Upper lobe of right lung (tissue), 1 donor: Measurements from ENCODE around the gene BTN1A1. TPM values are rescaled to one million over a fixed set of nuclear protein-coding genes. Genes with fewer than 3 reads are reported as not detected.

Source experiments
- ATAC-seq: fragments of 200-7000 bp; cut with Tn5 transposase; one replicate; pipeline ENCODE4 v1.9.1; 2020; ENCODE audit warnings: mild to moderate bottlenecking, moderate library complexity
- DNase-seq: peaks from one replicate; pipeline ENCODE4 v3.0.0-alpha.2; 2020
- H3K27ac ChIP-seq: fragments of 200-600 bp; one replicate; pipeline ENCODE4 v1.8.0; 2022
- H3K27me3 ChIP-seq: fragments of 200-600 bp; one replicate; pipeline ENCODE4 v1.8.0; 2022; ENCODE audit warnings: mild to moderate bottlenecking
- H3K36me3 ChIP-seq: fragments of 200-600 bp; one replicate; pipeline ENCODE4 v1.8.0; 2022
- H3K4me1 ChIP-seq: fragments of 200-600 bp; one replicate; pipeline ENCODE4 v1.8.0; 2022
- H3K4me3 ChIP-seq: fragments of 200-600 bp; one replicate; pipeline ENCODE4 v1.8.0; 2022; ENCODE audit warnings: mild to moderate bottlenecking
- H3K9me3 ChIP-seq: fragments of 200-600 bp; one replicate; pipeline ENCODE4 v1.8.0; 2022
- CTCF ChIP-seq: fragments of 200-600 bp; IDR thresholded peaks from one replicate; pipeline ENCODE4 v1.8.0; 2022; ENCODE audit warnings: antibody characterized with exemption
- intact Hi-C: fragments of 100-400 bp; cut with DNase I; formaldehyde crosslinking; loops from one replicate; pipeline ENCODE4 v1.11.0; 2022
- total RNA-seq: library from RNA; stranded (reverse); fragmentation: NEBNext Ultra II Directional; extraction: Animal tissue kit (Norgen Biotek cat#: 25700); gene quantifications from one replicate; pipeline ENCODE4 v1.2.1, GENCODE V29; 2021
- donor health status: DM: no; HTN: yes; CAD: no; lungs with severe emphysema.

The BTN1A1 gene
- total RNA-seq, 1 donor from 2014 or later: not detected

GRCh38 chr6:26533532-26533931, 33.4 kb downstream of the BTN1A1 start:
- intact Hi-C loops: no loop called here
- ATAC-seq (no peak), DNase-seq (no peak)
- Histone ChIP-seq H3K27me3 (no peaks in the 10 kb centered on the region), H3K4me3 (peak overlapping the region; percentile 68), H3K4me1 (peaks cover 20% of the 10 kb centered on the region), H3K9me3 (no peaks in the 10 kb centered on the region), H3K36me3 (no peaks in the 10 kb centered on the region), H3K27ac (peak overlapping the region; percentile 74)
- TF ChIP-seq CTCF: no peak

- intact Hi-C loops: no loop called here
Measured at GRCh38 chr6:26534681-26535465, 34.8 kb downstream of the BTN1A1 start.

GRCh38 chr6:26536571-26537159, 36.6 kb downstream of the BTN1A1 start:
- ATAC-seq: no peak
- DNase-seq: no peak
- H3K36me3 ChIP-seq: no peaks in the 10 kb centered on the region
- peaks cover 35% of the 10 kb centered on the region for H3K4me1 ChIP-seq
- intact Hi-C loops: no loop called here
- H3K27ac ChIP-seq: peak overlapping the region; percentile 92
- TF ChIP-seq CTCF: no peak
- no peaks in the 10 kb centered on the region for H3K27me3 ChIP-seq
- no peaks in the 10 kb centered on the region for H3K9me3 ChIP-seq
- H3K4me3 ChIP-seq: peak overlapping the region; percentile 81

More at GRCh38 chr6:26534681-26535465, 34.8 kb downstream of the BTN1A1 start:
- ATAC-seq: no peak
- H3K9me3 ChIP-seq: no peaks in the 10 kb centered on the region
- no peaks in the 10 kb centered on the region for H3K36me3 ChIP-seq
- no peak for TF ChIP-seq CTCF
- H3K4me1 ChIP-seq: peaks cover 34% of the 10 kb centered on the region
- no peaks in the 10 kb centered on the region for H3K27me3 ChIP-seq
- no peak overlapping the region for H3K27ac ChIP-seq
- H3K4me3 ChIP-seq: no peak overlapping the region
- DNase-seq: no peak

- H3K27me3 ChIP-seq: no peaks in the 10 kb centered on the region
- peak overlapping the region; percentile 81 for H3K4me3 ChIP-seq
- peaks cover 1% of the 10 kb centered on the region for H3K36me3 ChIP-seq
- ATAC-seq (peak; percentile 88), DNase-seq (peak; percentile 93)
- no peaks in the 10 kb centered on the region for H3K9me3 ChIP-seq
- H3K27ac ChIP-seq: peak overlapping the region; percentile 92
- intact Hi-C loops: no loop called here
- H3K4me1 ChIP-seq: peaks cover 35% of the 10 kb centered on the region
- no peak for TF ChIP-seq CTCF
Measured at GRCh38 chr6:26537160-26537845, 37.2 kb downstream of the BTN1A1 start.

GRCh38 chr6:26537846-26538571, 37.9 kb downstream of the BTN1A1 start, which contains the start of gene HMGN4:
HMGN4 (plus strand) TSS chr6:26538366; CDS start chr6:26545207, 6,841 bp downstream.
- TF ChIP-seq CTCF: peak; percentile 8
- peak; percentile 93 for ATAC-seq
- peaks cover 35% of the 10 kb centered on the region for H3K4me1 ChIP-seq
- H3K27ac ChIP-seq: peak within 1 kb of the TSS; percentile 92
- no peaks in the 10 kb centered on the region for H3K9me3 ChIP-seq
- peak within 1 kb of the TSS; percentile 81 for H3K4me3 ChIP-seq
- peaks cover 8% of the 10 kb centered on the region for H3K36me3 ChIP-seq
- intact Hi-C loops: no loop called here
- no peaks in the 10 kb centered on the region for H3K27me3 ChIP-seq
- peak; percentile 92 for DNase-seq
